K562 (cell line): Measurements from ENCODE around the gene SERPINA7. TPM values are rescaled to one million over a fixed set of nuclear protein-coding genes. Genes with fewer than 3 reads are reported as not detected.

ENCODE experiments used
- ATAC-seq: fragments of 200-7000 bp; cut with Tn5 transposase; 3 replicates; pipeline ENCODE4 v1.9.1; 2020; ENCODE audit warnings: moderate library complexity
- BruUV-seq: library from RNA; stranded (reverse); fragments of 400-500 nt; replicated peaks from 2 replicates; lab custom pipeline; 2021; lab: Mats Ljungman, UMichigan
- CTCF ChIA-PET: fragments of 300-600 bp; formaldehyde crosslinking; extraction: SDS; loops from one replicate; lab custom pipeline; 2021; ENCODE audit warnings: low intra/inter-chr PET ratio; lab: Yijun Ruan, JAX
- POLR2A ChIA-PET: fragments of 300-600, 350-650 bp; sonication (Branson Sonifier 250); formaldehyde crosslinking; extraction: SDS; loops from one replicate; lab custom pipeline; 2021; ENCODE audit warnings: antibody characterized with exemption, inconsistent platforms; lab: Yijun Ruan, JAX
- DNase-seq, 4 experiments: peaks; one replicate each; pipeline versions ENCODE4 v3.0.0 to v3.0.0-alpha.2; 2011 to 2018; ENCODE audit warnings: low spot score in 3 of 4, mixed read lengths in 3 of 4; ENCODE audit errors: extremely low read depth in 1 of 4
- FAIRE-seq: peaks from 2 replicates; lab custom pipeline; 2011; peaks lifted over from hg19 to GRCh38; lab: Jason Lieb, UNC
- H2AFZ ChIP-seq: 2 replicates; pipeline ENCODE4 v1.6.0; 2011; ENCODE audit warnings: low read depth, low read length, control low read depth, inconsistent platforms
- H3K27ac ChIP-seq: fragments of 200-600 bp; 3 replicates; pipeline ENCODE4 v1.8.0; 2011; ENCODE audit warnings: low read depth, mild to moderate bottlenecking, control low read depth, inconsistent platforms, low read length, moderate library complexity, mixed read lengths; ENCODE audit errors: extremely low read depth
- H3K27me3 ChIP-seq, 2 experiments: fragments of 300-600 bp in 1 of 2; 2 replicates in 1 of 2; 3 replicates in 1 of 2; pipeline versions ENCODE4 v1.6.0 to v1.8.0; 2011; ENCODE audit warnings: inconsistent platforms in 2 of 2, low read length in 2 of 2, mild to moderate bottlenecking in 1 of 2, mixed read lengths in 1 of 2, moderate library complexity in 1 of 2; ENCODE audit not compliant: control insufficient read depth in 2 of 2, insufficient read depth in 2 of 2
- H3K36me3 ChIP-seq: fragments of 300-600 bp; 3 replicates; pipeline ENCODE4 v1.8.0; 2011; ENCODE audit warnings: mild to moderate bottlenecking, low read length, inconsistent platforms; ENCODE audit not compliant: control insufficient read depth, insufficient read depth
- H3K4me1 ChIP-seq, 2 experiments: fragments of 200-600 bp in 1 of 2; replicated peaks in 1 of 2; 2 replicates in 1 of 2; 3 replicates in 1 of 2; pipeline versions ENCODE4 v1.5.1 to v1.8.0; 2011; ENCODE audit warnings: inconsistent platforms in 2 of 2, low read length in 2 of 2, mild to moderate bottlenecking in 1 of 2, mixed read lengths in 1 of 2, moderate library complexity in 1 of 2; ENCODE audit not compliant: control insufficient read depth in 2 of 2, insufficient read depth in 2 of 2
- H3K4me2 ChIP-seq: 2 replicates; pipeline ENCODE4 v1.6.1; 2011; ENCODE audit warnings: low read length, control low read depth, inconsistent platforms, mixed read lengths; ENCODE audit not compliant: insufficient read depth
- H3K4me3 ChIP-seq: fragments of 200-600 bp; sonication (generic), shearing (Covaris generic); 2 replicates; pipeline ENCODE4 v1.5.1; 2016; ENCODE audit warnings: control low read depth, inconsistent platforms
- H3K79me2 ChIP-seq: fragments of 200-600 bp; 3 replicates; pipeline ENCODE4 v1.8.0; 2011; ENCODE audit warnings: low read length, inconsistent platforms; ENCODE audit not compliant: control insufficient read depth, insufficient read depth
- H3K9ac ChIP-seq, 2 experiments: 2 replicates each; pipeline versions ENCODE4 v1.6.0 to v1.6.1; 2011; ENCODE audit warnings: low read depth in 2 of 2, low read length in 2 of 2, control low read depth in 1 of 2, inconsistent platforms in 1 of 2, mild to moderate bottlenecking in 1 of 2, mixed read lengths in 1 of 2; ENCODE audit not compliant: insufficient read depth in 1 of 2
- H3K9me1 ChIP-seq: one replicate; pipeline ENCODE4 v1.6.0; 2011; ENCODE audit warnings: inconsistent platforms, mild to moderate bottlenecking, low read length, moderate library complexity; ENCODE audit not compliant: control insufficient read depth, insufficient read depth
- H3K9me3 ChIP-seq: replicated peaks from 2 replicates; pipeline ENCODE4 v1.5.1; 2011; ENCODE audit warnings: low read depth, low read length, inconsistent platforms; ENCODE audit not compliant: control insufficient read depth, insufficient read depth
- H4K20me1 ChIP-seq: replicated peaks from 2 replicates; pipeline ENCODE4 v1.6.1; 2011; ENCODE audit warnings: low read length, inconsistent platforms, mixed read lengths; ENCODE audit not compliant: control insufficient read depth, insufficient read depth
- MED1 ChIP-seq: sonication (generic); formaldehyde crosslinking; IDR thresholded peaks from 2 replicates; pipeline ENCODE4 v1.8.1; 2023; ENCODE audit warnings: missing genetic modification reagents, borderline replicate concordance
- RAD21 ChIP-seq, 2 experiments: fragments of 250-450 bp in 1 of 2; fragments of 450-650 bp in 1 of 2; sonication (Bioruptor Pico) in 1 of 2; formaldehyde crosslinking in 1 of 2; IDR thresholded peaks in 1 of 2; conservative IDR thresholded peaks in 1 of 2; 2 replicates each; pipeline versions ENCODE4 v1.4.0 to v1.8.0; 2020 to 2022; ENCODE audit warnings: mild to moderate bottlenecking in 2 of 2, moderate library complexity in 1 of 2
- WGBS: fragments of 100-300 bp; shearing (Covaris generic); methylation state at CpG from one replicate; pipeline ENCODE4 v1.1.6; 2016; ENCODE audit warnings: low coverage, mixed read lengths; ENCODE audit not compliant: insufficient coverage; ENCODE audit errors: missing lambda C conversion rate; 5-methylcytosine and 5-hydroxymethylcytosine counted together
- in situ Hi-C: fragments of 300-500 bp; cut with MboI; formaldehyde crosslinking; loops from 4 replicates; pipeline ENCODE4 v1.15.0; 2018; ENCODE audit warnings: inconsistent platforms, mixed read lengths
- intact Hi-C: fragments of 100-400 bp; cut with micrococcal nuclease; formaldehyde crosslinking; loops from 2 replicates; pipeline ENCODE4 v1.14.2; 2022
- polyA plus RNA-seq, 8 experiments: library from polyadenylated mRNA; depleted of rRNA in 4 of 8; stranded (reverse) in 5 of 8; unstranded in 3 of 8; fragments of >200 nt; fragmentation: Nextera tagmentation in 2 of 8; fragmentation: Illumina TruSeq in 1 of 8; extraction: Ambion mirVana in 2 of 8; extraction: Trizol in 1 of 8; gene quantifications; 2 replicates each; pipeline versions ENCODE4 v1.2.1 to v1.2.3, GENCODE V29; 2011 to 2014; ENCODE audit warnings: inconsistent platforms in 1 of 8, missing spikeins in 1 of 8
- total RNA-seq, 7 experiments: library from RNA; depleted of rRNA in 6 of 7; stranded (reverse); fragments of >200 nt in 6 of 7; fragmentation: Illumina TruSeq in 2 of 7; extraction: Trizol in 2 of 7; gene quantifications; 2 replicates each; pipeline versions ENCODE4 v1.2.1 to v1.2.3, GENCODE V29; 2011 to 2021; ENCODE audit warnings: low replicate concordance in 1 of 7
- TF ChIP-seq, protein P1 (sequence below): sonication (generic); formaldehyde crosslinking; IDR thresholded peaks from 2 replicates; pipeline ENCODE4 v1.8.0; 2022; ENCODE audit warnings: mild to moderate bottlenecking, low read depth, missing genetic modification reagents
- TF ChIP-seq, protein P2 (sequence below), 3 experiments: IDR thresholded peaks in 2 of 3; conservative IDR thresholded peaks in 1 of 3; 2 replicates each; pipeline ENCODE4 v1.5.1; 2011 to 2012; ENCODE audit warnings: low read length in 3 of 3, mild to moderate bottlenecking in 3 of 3, control low read depth in 2 of 3, improper control_type of control experiment in 1 of 3, inconsistent platforms in 1 of 3, low read depth in 1 of 3, mixed read lengths in 1 of 3, moderate library complexity in 1 of 3; ENCODE audit not compliant: insufficient read depth in 2 of 3
- TF ChIP-seq, protein P3 (sequence below), 2 experiments: fragments of 450-650 bp; formaldehyde crosslinking in 1 of 2; IDR thresholded peaks; 2 replicates each; pipeline versions ENCODE4 v1.4.0 to v1.6.1; 2014 to 2020; ENCODE audit warnings: mild to moderate bottlenecking in 2 of 2, borderline replicate concordance in 1 of 2, low read depth in 1 of 2

The SERPINA7 gene
- total and polyA plus RNA-seq, 9 of the 15 experiments (the other 6 are each of a cell fraction or from before 2014, with no cell fraction given): not detected

- no peaks in the 10 kb centered on the region for H3K9me3 ChIP-seq
- H3K27ac ChIP-seq: no peak overlapping the region
- H3K4me2 ChIP-seq: no peak overlapping the region
- H3K9me1 ChIP-seq: no peaks in the 10 kb centered on the region
- no peaks in the 10 kb centered on the region for H3K36me3 ChIP-seq
- intact Hi-C loops (no loop called here), in situ Hi-C loops (no loop called here)
- H3K9ac ChIP-seq: no peak overlapping the region
- TF ChIP-seq, protein P1, sequence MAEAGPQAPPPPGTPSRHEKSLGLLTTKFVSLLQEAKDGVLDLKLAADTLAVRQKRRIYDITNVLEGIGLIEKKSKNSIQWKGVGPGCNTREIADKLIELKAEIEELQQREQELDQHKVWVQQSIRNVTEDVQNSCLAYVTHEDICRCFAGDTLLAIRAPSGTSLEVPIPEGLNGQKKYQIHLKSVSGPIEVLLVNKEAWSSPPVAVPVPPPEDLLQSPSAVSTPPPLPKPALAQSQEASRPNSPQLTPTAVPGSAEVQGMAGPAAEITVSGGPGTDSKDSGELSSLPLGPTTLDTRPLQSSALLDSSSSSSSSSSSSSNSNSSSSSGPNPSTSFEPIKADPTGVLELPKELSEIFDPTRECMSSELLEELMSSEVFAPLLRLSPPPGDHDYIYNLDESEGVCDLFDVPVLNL (CRISPR knock-in tag): no peak
- TF ChIP-seq, protein P2, sequence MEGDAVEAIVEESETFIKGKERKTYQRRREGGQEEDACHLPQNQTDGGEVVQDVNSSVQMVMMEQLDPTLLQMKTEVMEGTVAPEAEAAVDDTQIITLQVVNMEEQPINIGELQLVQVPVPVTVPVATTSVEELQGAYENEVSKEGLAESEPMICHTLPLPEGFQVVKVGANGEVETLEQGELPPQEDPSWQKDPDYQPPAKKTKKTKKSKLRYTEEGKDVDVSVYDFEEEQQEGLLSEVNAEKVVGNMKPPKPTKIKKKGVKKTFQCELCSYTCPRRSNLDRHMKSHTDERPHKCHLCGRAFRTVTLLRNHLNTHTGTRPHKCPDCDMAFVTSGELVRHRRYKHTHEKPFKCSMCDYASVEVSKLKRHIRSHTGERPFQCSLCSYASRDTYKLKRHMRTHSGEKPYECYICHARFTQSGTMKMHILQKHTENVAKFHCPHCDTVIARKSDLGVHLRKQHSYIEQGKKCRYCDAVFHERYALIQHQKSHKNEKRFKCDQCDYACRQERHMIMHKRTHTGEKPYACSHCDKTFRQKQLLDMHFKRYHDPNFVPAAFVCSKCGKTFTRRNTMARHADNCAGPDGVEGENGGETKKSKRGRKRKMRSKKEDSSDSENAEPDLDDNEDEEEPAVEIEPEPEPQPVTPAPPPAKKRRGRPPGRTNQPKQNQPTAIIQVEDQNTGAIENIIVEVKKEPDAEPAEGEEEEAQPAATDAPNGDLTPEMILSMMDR (IDR thresholded peaks at IDR 0.05 in 2 of 3, conservative IDR thresholded peaks at IDR 0.05 in 1 of 3; ENCODE audit: insufficient read depth in 2 of 3, low read depth in 1 of 3, low read length in 3 of 3): peak in 2 of 3 experiments; percentile 14 to 24; a peak in 1 of 6 replicates
- peak in 1 of 2 experiments; percentile 36; a peak in 1 of 4 replicates for TF ChIP-seq RAD21 (CRISPR knock-in tag; conservative IDR thresholded peaks at IDR 0.05 in 1 of 2, IDR thresholded peaks at IDR 0.05 in 1 of 2)
- TF ChIP-seq, protein P3, sequence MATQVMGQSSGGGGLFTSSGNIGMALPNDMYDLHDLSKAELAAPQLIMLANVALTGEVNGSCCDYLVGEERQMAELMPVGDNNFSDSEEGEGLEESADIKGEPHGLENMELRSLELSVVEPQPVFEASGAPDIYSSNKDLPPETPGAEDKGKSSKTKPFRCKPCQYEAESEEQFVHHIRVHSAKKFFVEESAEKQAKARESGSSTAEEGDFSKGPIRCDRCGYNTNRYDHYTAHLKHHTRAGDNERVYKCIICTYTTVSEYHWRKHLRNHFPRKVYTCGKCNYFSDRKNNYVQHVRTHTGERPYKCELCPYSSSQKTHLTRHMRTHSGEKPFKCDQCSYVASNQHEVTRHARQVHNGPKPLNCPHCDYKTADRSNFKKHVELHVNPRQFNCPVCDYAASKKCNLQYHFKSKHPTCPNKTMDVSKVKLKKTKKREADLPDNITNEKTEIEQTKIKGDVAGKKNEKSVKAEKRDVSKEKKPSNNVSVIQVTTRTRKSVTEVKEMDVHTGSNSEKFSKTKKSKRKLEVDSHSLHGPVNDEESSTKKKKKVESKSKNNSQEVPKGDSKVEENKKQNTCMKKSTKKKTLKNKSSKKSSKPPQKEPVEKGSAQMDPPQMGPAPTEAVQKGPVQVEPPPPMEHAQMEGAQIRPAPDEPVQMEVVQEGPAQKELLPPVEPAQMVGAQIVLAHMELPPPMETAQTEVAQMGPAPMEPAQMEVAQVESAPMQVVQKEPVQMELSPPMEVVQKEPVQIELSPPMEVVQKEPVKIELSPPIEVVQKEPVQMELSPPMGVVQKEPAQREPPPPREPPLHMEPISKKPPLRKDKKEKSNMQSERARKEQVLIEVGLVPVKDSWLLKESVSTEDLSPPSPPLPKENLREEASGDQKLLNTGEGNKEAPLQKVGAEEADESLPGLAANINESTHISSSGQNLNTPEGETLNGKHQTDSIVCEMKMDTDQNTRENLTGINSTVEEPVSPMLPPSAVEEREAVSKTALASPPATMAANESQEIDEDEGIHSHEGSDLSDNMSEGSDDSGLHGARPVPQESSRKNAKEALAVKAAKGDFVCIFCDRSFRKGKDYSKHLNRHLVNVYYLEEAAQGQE (IDR thresholded peaks at IDR 0.05; ENCODE audit: borderline replicate concordance): no peak
- TF ChIP-seq, protein P3 (CRISPR knock-in tag; IDR thresholded peaks at IDR 0.05; ENCODE audit: low read depth): no peak
- TF ChIP-seq MED1 (CRISPR knock-in tag): no peak
- DNase-seq: no peak
- POLR2A ChIA-PET: no interaction called here
- CTCF ChIA-PET: no interaction called here
- no peak overlapping the region for H2AFZ ChIP-seq
- BruUV-seq: no TSS peak
- no peaks in the 10 kb centered on the region for H3K79me2 ChIP-seq
- H4K20me1 ChIP-seq: no peaks in the 10 kb centered on the region
- H3K4me3 ChIP-seq: no peak overlapping the region
- WGBS: 0% methylated on average over 1 of the region's 2 CpGs
- ATAC-seq: no peak
- no peaks in the 10 kb centered on the region for H3K27me3 ChIP-seq
- H3K4me1 ChIP-seq: no peaks in the 10 kb centered on the region
- FAIRE-seq: no peak
Observed at GRCh38 chrX:106035064-106035463, 3.5 kb downstream of the SERPINA7 start.
